Colon (tissue), 2 donors: Measurements from ENCODE around the gene BCL11A.

ENCODE experiments used
- FAIRE-seq: peaks from 2 replicates; lab custom pipeline; 2012; peaks lifted over from hg19 to GRCh38; lab: Jason Lieb, UNC
- donor health status: control.
- donor health status: control.

The BCL11A gene

DNA sequence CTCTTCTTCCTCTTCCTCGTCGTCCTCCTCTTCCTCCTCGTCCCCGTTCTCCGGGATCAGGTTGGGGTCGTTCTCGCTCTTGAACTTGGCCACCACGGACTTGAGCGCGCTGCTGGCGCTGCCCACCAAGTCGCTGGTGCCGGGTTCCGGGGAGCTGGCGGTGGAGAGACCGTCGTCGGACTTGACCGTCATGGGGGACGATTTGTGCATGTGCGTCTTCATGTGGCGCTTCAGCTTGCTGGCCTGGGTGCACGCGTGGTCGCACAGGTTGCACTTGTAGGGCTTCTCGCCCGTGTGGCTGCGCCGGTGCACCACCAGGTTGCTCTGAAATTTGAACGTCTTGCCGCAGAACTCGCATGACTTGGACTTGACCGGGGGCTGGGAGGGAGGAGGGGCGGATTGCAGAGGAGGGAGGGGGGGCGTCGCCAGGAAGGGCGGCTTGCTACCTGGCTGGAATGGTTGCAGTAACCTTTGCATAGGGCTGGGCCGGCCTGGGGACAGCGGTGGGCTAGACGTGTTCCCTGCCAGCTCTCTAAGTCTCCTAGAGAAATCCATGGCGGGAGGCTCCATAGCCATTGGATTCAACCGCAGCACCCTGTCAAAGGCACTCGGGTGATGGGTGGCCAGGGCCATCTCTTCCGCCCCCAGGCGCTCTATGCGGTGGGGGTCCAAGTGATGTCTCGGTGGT lies 91.9 kb downstream of the BCL11A start:
- no peak for FAIRE-seq

DNA sequence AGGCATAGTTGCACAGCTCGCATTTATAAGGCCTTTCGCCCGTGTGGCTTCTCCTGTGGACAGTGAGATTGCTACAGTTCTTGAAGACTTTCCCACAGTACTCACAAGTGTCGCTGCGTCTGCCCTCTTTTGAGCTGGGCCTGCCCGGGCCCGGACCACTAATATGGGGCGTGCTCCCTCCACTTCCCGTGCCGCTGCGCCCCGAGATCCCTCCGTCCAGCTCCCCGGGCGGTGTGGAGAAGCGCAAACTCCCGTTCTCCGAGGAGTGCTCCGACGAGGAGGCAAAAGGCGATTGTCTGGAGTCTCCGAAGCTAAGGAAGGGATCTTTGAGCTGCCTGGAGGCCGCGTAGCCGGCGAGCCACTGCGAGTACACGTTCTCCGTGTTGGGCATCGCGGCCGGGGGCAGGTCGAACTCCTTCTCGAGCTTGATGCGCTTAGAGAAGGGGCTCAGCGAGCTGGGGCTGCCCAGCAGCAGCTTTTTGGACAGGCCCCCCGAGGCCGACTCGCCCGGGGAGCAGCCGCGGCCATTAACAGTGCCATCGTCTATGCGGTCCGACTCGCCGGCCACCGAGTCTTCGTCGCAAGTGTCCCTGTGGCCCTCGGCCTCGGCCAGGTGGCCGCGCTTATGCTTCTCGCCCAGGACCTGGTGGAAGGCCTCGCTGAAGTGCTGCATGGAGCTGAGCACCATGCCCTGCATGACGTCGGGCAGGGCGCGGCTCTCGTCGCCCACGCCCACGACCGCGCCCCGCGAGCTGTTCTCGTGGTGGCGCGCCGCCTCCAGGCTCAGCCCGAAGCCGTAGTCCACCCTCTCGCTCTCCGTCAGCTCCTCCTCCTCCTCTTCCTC lies 92.7 kb downstream of the BCL11A start:
- no peak for FAIRE-seq

DNA sequence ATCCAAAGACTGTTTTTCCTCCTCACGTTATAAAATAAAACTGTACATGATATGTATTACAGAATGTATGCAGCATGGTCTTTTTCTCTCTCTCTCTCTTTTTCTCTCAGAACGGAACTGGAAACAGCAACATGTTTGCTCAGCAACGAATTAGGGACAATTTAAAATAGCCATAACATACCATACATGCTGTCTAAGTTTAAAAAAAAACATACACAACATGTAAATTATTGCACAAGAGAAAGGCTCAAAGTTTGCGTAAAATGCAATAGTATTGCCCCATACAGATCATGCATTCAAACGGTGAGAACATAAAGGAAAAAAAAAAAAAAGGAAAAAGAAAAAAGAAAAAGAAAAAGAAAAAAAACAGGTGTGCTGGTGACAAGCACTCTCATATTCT lies 93.6 kb downstream of the BCL11A start:
- FAIRE-seq = no peak

- no peak for FAIRE-seq
These were observed 97.2 kb downstream of the BCL11A start for GRCh38 chr2:60456115-60456770.

GRCh38 chr2:60453872-60454271 lies 99.6 kb downstream of the BCL11A start:
- FAIRE-seq = no peak

DNA sequence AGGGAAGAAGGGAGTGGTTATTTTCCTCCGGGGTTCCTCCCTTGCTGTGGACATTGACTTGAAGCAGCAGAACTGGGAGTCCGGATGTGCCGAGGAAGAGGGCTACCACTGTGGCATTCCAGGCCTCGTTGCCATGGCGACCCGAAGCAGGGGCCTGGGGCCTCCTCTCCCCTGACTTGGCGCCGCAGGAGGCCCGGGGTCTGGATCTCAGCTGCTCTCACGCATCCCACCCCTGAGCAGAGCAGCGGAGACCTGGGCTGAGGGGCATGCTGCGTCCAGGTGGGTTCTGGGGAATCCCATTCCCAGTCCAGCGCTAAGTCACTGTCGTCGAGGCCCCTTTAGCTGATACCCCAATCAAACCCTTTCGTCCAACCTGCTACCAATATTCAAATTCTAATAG lies 100.2 kb downstream of the BCL11A start:
- FAIRE-seq = no peak

DNA sequence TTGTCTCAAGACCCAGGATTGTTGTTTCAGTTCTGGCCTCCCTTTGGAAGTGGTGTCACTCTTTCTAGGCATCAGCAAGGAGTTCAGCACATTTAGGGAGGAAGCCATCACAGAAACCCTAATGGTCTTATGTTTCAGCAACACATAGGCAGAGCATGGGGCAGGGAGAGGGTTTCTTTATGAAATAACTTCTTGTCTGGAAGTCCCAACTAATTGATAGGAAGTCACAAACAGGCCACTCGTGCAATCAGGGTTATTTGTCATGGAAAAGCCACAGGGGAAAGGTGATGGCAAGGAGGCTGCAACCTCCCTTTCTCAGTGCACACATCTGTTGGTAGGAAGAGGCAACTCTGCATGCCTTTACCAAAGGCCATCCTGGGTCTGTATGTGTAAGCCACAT lies 103.0 kb downstream of the BCL11A start:
- FAIRE-seq = no peak

- no peak for FAIRE-seq
These were observed 105.5 kb downstream of the BCL11A start for GRCh38 chr2:60447943-60448342.

DNA sequence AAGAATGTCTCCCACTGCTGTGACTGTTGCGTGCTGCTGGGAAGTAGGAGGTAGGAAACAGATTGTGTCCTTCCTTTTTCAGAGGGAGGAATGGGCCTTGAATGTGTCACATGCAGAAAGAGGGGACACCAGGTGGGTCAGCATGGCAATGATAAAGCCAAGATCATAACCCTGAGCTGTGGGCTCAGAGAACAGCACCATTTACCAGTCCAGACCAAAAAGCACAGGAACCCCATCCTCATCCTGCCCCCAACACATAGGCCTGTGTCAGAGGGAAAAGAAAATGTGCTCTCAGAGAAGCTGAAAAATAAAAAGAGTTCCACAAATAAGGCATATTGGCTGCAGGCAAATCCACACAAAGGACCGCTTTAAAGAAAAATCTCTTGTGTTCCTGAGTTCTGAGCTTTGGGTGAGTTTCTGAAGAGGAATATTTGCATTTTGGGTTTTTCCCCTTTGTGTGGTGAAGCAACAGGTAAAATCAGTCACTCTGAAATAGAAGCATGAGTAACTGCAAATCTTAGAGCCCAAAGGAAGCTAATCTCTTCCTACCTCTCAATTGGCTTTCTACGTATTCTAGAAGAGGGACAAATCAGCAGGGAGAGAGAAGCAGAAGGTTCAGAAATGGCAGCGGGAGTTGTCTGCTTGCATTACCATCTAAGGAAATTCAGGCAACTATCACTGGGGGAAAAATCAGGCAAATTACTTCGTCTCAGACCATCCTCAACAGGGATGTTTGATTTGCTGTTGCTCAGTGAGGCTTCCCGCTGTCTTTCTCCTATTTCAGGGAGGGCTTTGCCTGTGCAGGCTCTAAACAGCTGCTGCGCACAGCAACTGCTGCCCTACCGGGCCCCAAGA lies 106.8 kb downstream of the BCL11A start:
- FAIRE-seq = no peak

GRCh38 chr2:60445684-60446179 lies 107.7 kb downstream of the BCL11A start:
- FAIRE-seq = no peak

DNA sequence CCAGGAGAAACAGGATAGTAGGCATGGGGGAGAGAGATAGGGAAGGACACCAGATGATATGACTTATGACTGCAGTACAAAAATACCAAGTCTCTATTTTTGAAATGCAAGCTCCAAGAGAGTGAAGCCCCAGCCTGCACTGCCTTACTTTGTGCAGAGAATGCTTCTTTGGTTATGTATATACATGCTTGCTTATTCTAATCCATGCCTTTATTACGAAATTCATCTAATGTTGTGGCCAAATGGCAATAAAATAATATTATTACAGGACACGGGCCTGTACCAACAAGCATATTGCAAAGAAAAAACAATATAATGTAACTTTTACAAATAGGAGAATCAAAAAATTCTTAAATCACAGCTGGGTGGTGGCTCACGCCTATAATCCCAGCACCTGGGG lies 110.8 kb downstream of the BCL11A start:
- no peak for FAIRE-seq

DNA sequence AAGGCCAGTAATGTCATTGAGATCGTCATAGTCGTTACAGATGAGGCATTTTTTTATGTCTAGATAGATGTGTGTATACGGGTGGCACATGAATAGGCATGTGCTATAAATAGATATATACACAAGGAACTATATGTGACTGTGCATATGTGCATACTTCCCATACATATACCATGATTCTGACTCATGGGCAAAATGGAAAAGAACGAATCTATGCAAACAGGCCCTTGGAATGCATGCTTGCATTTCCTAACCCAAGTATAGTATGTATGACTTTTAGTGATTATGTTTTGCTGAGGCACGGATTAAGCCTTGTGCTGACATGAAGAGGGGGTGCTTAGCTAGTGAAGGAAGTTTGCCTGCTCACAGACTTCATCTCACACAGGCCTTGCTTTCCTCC lies 111.7 kb downstream of the BCL11A start:
- FAIRE-seq = no peak

- FAIRE-seq = no peak
These were observed 112.7 kb downstream of the BCL11A start for GRCh38 chr2:60440767-60441163.

- no peak for FAIRE-seq
These were observed 113.2 kb downstream of the BCL11A start for GRCh38 chr2:60440079-60440766.

DNA sequence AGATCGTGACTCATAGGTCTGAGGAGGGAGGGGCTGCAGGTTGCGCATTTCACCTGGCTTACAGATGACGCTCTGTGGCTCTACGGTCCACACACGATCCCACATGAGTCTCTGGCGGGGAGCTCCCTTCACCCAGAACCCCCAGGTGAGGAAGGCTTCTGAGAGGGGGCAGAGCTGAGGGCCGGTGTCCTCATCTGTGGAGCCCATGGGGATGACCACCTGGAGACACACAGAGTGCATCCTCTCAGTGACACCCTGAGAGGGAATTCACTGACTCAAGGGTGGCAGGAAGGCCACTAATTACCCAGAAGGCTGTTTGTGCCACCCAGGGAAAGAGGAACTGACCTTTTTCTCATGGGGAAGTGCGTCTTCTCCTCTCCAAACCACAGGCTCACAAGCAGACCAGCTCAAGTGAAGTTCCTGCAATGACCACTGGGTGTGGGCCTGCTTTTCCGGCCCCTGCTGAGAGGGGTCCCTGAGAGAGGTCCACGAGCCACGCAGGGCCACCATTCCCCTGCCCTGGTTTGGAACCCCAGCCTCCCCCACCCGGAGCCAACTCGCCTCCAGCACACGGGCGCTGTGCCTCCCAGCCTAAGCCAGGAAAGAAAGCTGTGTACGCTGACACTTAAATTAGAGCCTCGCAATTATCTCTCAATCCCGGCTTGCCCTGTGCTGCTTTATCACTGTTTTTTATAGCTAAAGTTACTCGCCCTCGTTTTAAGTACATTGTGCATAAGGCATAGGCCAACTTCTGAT lies 114.1 kb downstream of the BCL11A start:
- FAIRE-seq = no peak

GRCh38 chr2:60438653-60439052 lies 114.8 kb downstream of the BCL11A start:
- FAIRE-seq = no peak

DNA sequence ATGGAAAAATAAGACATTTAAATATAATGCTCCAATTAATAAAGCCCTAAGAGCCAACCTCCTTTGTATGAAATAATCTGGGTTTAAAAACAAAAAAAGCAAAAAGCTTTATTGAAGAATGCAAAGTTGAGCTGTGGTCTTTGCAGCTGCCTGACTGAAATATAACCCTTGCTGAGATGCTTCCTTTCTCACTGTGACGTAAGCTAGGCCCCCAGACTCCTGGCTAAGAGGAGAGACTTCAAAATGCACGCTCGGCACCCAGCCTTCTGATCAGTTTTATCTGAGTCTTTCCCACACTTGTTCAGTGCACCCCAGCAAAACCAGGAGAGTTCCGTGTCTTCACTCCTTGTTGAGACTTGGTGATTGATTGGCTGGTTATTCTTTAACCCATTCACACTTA lies 115.3 kb downstream of the BCL11A start:
- no peak for FAIRE-seq

- FAIRE-seq = no peak
These were observed 116.3 kb downstream of the BCL11A start for GRCh38 chr2:60437080-60437696.

DNA sequence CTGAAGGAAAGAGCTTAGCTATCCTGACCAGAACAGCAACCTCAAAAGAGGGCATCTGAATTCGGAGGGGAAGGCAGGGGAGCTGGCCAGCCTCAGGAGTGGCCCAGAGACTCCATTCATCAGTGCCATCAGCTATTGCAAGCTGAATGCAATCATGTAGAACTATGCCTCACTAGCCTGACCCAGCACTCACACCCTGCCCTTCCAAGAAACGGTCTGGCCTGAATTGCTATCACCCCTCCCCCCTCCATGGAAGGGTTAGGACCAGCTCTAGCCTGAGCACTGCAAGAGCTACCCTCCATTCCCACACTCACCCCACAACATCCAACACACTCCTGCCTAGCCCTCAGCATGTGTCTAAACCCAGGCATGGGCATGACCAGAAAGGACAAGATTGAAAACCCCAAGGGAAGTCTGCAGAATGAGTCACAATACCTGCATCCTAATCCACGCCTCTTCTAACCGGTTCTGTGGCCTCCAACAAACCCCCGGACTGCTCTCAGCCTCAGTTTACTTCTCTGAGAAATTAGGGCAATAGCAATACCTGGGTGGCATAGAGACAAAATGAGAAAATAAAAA lies 120.3 kb downstream of the BCL11A start:
- no peak for FAIRE-seq
